Muscle of arm (tissue), 12 donors: ENCODE measurements around the gene SH2D3C. TPM values are rescaled to one million over a fixed set of nuclear protein-coding genes. Genes with fewer than 3 reads are reported as not detected.

Experiments used
- DNase-seq: peaks from one replicate; pipeline ENCODE4 v3.0.0-alpha.2; 2013
- polyA plus RNA-seq, 12 donors: library from polyadenylated mRNA; unstranded; fragments of 120-200 nt; gene quantifications; one replicate each; pipeline ENCODE4 v1.2.1, GENCODE V29; 2013; ENCODE audit not compliant: insufficient read length in 12 of 12

Gene SH2D3C
- polyA plus RNA-seq, 12 donors, result 13.5 to 40.7 (median 17.1) TPM; not detected in 1

- no peak for DNase-seq
These were observed 55.5 kb downstream of the SH2D3C start for GRCh38 chr9:127723013-127723412.

- DNase-seq, result no peak
These were observed 56.3 kb downstream of the SH2D3C start for GRCh38 chr9:127722055-127722745.

GRCh38 chr9:127721391-127721821 is 57.1 kb downstream of the SH2D3C start:
- DNase-seq, result no peak

- no peak for DNase-seq
These were observed 57.6 kb downstream of the SH2D3C start for GRCh38 chr9:127720865-127721227.

GRCh38 chr9:127720031-127720864 is 58.2 kb downstream of the SH2D3C start:
- no peak for DNase-seq

- DNase-seq, result no peak
These were observed 60.7 kb downstream of the SH2D3C start for GRCh38 chr9:127717766-127718165.

GRCh38 chr9:127716412-127716811 is 62.1 kb downstream of the SH2D3C start:
- no peak for DNase-seq

- peak; percentile 98 for DNase-seq
These were observed 62.8 kb downstream of the SH2D3C start, which contains the start of the genes PTRH1 and TTC16 for GRCh38 chr9:127715470-127716337. PTRH1 (minus strand) TSS chr9:127715663; CDS start chr9:127715639, 24 bp downstream. TTC16 (plus strand) TSS chr9:127716079; CDS start chr9:127716146, 67 bp downstream.

GRCh38 chr9:127714951-127715469 is 63.5 kb downstream of the SH2D3C start:
- no peak for DNase-seq

- no peak for DNase-seq
These were observed 64.3 kb downstream of the SH2D3C start for GRCh38 chr9:127714020-127714750.

- DNase-seq, result no peak
These were observed 65.6 kb downstream of the SH2D3C start for GRCh38 chr9:127712867-127713266.

GRCh38 chr9:127712371-127712770 is 66.1 kb downstream of the SH2D3C start:
- DNase-seq, result no peak

- no peak for DNase-seq
These were observed 66.6 kb downstream of the SH2D3C start for GRCh38 chr9:127711831-127712274.

- no peak for DNase-seq
These were observed 67.2 kb downstream of the SH2D3C start for GRCh38 chr9:127711226-127711701.

GRCh38 chr9:127710204-127710783 is 68.2 kb downstream of the SH2D3C start:
- no peak for DNase-seq

- no peak for DNase-seq
These were observed 69.4 kb downstream of the SH2D3C start for GRCh38 chr9:127708952-127709587.

GRCh38 chr9:127707766-127708165 is 70.7 kb downstream of the SH2D3C start:
- DNase-seq, result no peak

- DNase-seq, result no peak
These were observed 71.6 kb downstream of the SH2D3C start, which contains the start of gene CFAP157 for GRCh38 chr9:127706836-127707241. CFAP157 (plus strand) TSS chr9:127706988; CDS start chr9:127707032, 44 bp downstream.

- no peak for DNase-seq
These were observed 72.7 kb downstream of the SH2D3C start for GRCh38 chr9:127705577-127706379.
